Posterior vena cava (tissue), 2 donors: ENCODE results near the gene KRT15. TPM values are rescaled to one million over a fixed set of nuclear protein-coding genes. Genes with fewer than 3 reads are reported as not detected.

Experiments
- DNase-seq: peaks from one replicate; pipeline ENCODE4 v3.0.0-alpha.2; 2020; ENCODE audit warnings: low spot score
- intact Hi-C, 2 donors: fragments of 100-400 bp; cut with DNase I; formaldehyde crosslinking; loops; one replicate each; pipeline versions ENCODE4 v1.14.1 to v1.14.2; 2022 to 2023
- microRNA-seq, 2 donors: library from miRNA; unstranded; fragments of <30 nt; microRNA quantifications; one replicate each; pipeline ENCODE4 v1.2.0, GENCODE V29; 2020 to 2021; ENCODE audit warnings: borderline microRNAs expressed in 2 of 2
- total RNA-seq, 2 donors: library from RNA; stranded (reverse); fragmentation: NEBNext Ultra II Directional; extraction: Animal tissue kit (Norgen Biotek cat#: 25700); gene quantifications; one replicate each; pipeline ENCODE4 v1.2.1, GENCODE V29; 2021
- donor health status: DM: yes; HTN: yes; CAD: no.
- donor health status: DM: yes; HTN: yes; CAD: no.

The KRT15 gene
- total RNA-seq, 2 donors from 2014 or later, result not detected

GRCh38 chr17:41464682-41465081, 54.0 kb downstream of the KRT15 start:
- DNase-seq, result peak; percentile 83
- intact Hi-C loops, result no loop called here

- intact Hi-C loops, result no loop called here
Measured at GRCh38 chr17:41464173-41464572, 54.5 kb downstream of the KRT15 start.

GRCh38 chr17:41463746-41464145, 54.9 kb downstream of the KRT15 start:
- DNase-seq, result peak; percentile 78
- intact Hi-C loops, result no loop called here

More at GRCh38 chr17:41464173-41464572, 54.5 kb downstream of the KRT15 start:
- DNase-seq, result peak; percentile 71

Small RNA genes lying within 50 kb of the gene (microRNA-seq; reads per million reads assigned to microRNA genes)
- 0 reads per million in 2 donors for gene MIR6510

Other genes starting within 250 kb of the KRT15 start
- gene KRTAP9-7, start 243.2 kb downstream of the KRT15 start, total RNA-seq, result not detected
- gene KRTAP29-1, start 216.0 kb downstream of the KRT15 start, total RNA-seq, result not detected
- gene KRTAP16-1, start 209.6 kb downstream of the KRT15 start, total RNA-seq, result not detected
- not detected for gene KRTAP17-1, start 203.2 kb downstream of the KRT15 start, total RNA-seq
- not detected for gene KRT33A, start 168.1 kb downstream of the KRT15 start, total RNA-seq
- gene KRT33B, start 149.1 kb downstream of the KRT15 start, total RNA-seq, result not detected
- not detected for gene KRT34, start 136.6 kb downstream of the KRT15 start, total RNA-seq
- not detected for gene KRT31, start 121.3 kb downstream of the KRT15 start, total RNA-seq
- not detected for gene KRT37, start 94.3 kb downstream of the KRT15 start, total RNA-seq
- gene KRT38, start 77.9 kb downstream of the KRT15 start, total RNA-seq, result not detected
- gene KRT32, start 51.5 kb downstream of the KRT15 start, total RNA-seq, result under 1 TPM in 1 of 2 donors, not detected in 1; 0.23 TPM
- gene KRT35, start 37.7 kb downstream of the KRT15 start, total RNA-seq, result not detected
- not detected for gene KRT36, start 29.0 kb downstream of the KRT15 start, total RNA-seq
- gene KRT13, start 13.3 kb downstream of the KRT15 start, total RNA-seq, result not detected
- gene KRT19, start 9.4 kb upstream of the KRT15 start, total RNA-seq, result 1 to 10 TPM; 1.6 to 3.6 TPM
- not detected for gene KRT9, start 53.2 kb upstream of the KRT15 start, total RNA-seq
- gene KRT14, start 68.0 kb upstream of the KRT15 start, total RNA-seq, result 1 to 10 TPM; 1.3 to 2.0 TPM
- not detected for gene KRT16, start 93.9 kb upstream of the KRT15 start, total RNA-seq
- 1 to 10 TPM; 2.8 to 5.1 TPM for gene KRT17, start 105.7 kb upstream of the KRT15 start, total RNA-seq
- gene EIF1, start 170.0 kb upstream of the KRT15 start, total RNA-seq, result 100 to 1,000 TPM; 694 to 760 TPM
- not detected for gene GAST, start 193.4 kb upstream of the KRT15 start, total RNA-seq
- under 1 TPM in 1 of 2 donors, not detected in 1; 0.19 TPM for gene HAP1, start 215.8 kb upstream of the KRT15 start, total RNA-seq